ENCODE measurements around the gene CLDN15. TPM values are rescaled to one million over a fixed set of nuclear protein-coding genes. Genes with fewer than 3 reads are reported as not detected.
A peak's percentile ranks its signal among the peaks of the same experiment; 100 is the strongest.

Gene CLDN15
- total RNA-seq, 1 experiment from 2014 or later = 6.5 TPM

DNA sequence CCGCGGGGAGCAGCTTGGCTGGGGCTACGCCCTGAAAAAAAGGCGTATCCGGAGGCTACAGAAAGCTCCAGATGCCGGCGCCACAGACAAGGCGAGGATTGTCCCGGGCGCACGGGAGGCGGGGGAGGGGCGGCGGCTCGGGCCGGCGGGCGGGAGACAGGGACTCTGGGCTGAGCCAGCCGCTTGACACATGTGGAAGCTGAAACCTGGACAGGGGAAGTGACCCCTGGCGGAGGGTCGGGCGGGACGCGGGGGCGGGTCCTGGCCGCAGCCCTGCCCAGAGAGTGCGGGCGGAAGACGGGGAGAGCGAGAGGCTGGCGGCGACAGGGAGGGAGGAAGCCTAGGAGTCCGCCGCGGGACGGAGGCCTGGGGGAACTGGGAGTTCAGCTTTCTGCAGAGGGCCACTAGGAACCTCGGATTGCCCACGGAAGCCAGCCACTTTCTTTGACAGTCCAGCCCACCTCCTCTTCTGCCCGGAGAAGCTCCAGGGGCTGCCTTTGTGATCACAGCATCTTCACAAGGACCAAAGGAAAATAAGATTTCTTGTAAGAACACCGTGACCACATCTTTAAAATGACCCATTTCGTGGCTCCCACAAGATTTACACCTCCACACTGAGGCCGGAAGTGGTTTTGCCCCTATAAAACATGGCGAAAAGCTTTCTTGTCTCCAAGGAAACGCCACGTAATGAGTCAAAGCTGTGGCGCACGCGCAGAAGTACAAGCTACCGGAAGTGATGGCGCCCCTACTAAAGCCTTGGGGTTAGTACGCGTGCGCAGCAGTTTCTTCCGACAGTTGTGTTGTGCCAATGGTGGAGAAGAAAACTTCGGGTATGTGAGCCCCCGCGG, 20.0 kb downstream of the CLDN15 start, which contains the start of the genes PLOD3 and ZNHIT1:
Gene PLOD3 (minus strand): TSS at position 194 of the 848 bp plus-strand sequence. CDS start 307 bp downstream, outside the sequence.
Gene ZNHIT1 (plus strand): TSS at position 778 of the 848 bp plus-strand sequence. CDS start 31 bp downstream, at position 809.
- Mint-ChIP-seq H3K27me3 (ENCODE audit: low read depth) (no peaks in the 10 kb centered on the region), H3K9me3 (no peaks in the 10 kb centered on the region), H3K4me1 (peaks cover 27% of the 10 kb centered on the region), H3K4me3 (peak within 1 kb of the TSS; percentile 98), H3K36me3 (peaks cover 2% of the 10 kb centered on the region), H3K27ac (peak within 1 kb of the TSS; percentile 90)
- ATAC-seq (peak; percentile 84), DNase-seq (ENCODE audit: low spot score) (peak; percentile 96)
- CTCF ChIA-PET = interaction anchor here (0.5 to 3.6 kb wide), 38 partner anchors 9 to 323 kb away, joined by 3 to 64 read pairs (median 6); partner anchors contain the start of genes AP1S1, CLDN15, COL26A1 and FIS1
- POLR2A ChIA-PET = interaction anchor here (0.5 to 1.6 kb wide), 16 partner anchors 11 to 331 kb away, joined by 3 to 7 read pairs (median 4); partner anchors contain the start of gene MOGAT3
- TF ChIP-seq FOXP1 (CRISPR knock-in tag; IDR thresholded peaks at IDR 0.05; ENCODE audit: borderline replicate concordance) (no peak), ETV6 (CRISPR knock-in tag; IDR thresholded peaks at IDR 0.05) (0 out of 2 replicates have a peak, but pooled peaks have one; percentile 17), GTF2I (CRISPR knock-in tag; conservative IDR thresholded peaks at IDR 0.05) (no peak), GRHL2 (CRISPR knock-in tag; IDR thresholded peaks at IDR 0.05; ENCODE audit: insufficient replicate concordance, severe bottlenecking) (no peak), SMAD4 (CRISPR knock-in tag; IDR thresholded peaks at IDR 0.05) (no peak), SOX15 (CRISPR knock-in tag; IDR thresholded peaks at IDR 0.05) (no peak), MXD4 (CRISPR knock-in tag; IDR thresholded peaks at IDR 0.05; ENCODE audit: borderline replicate concordance) (no peak), NR1H2 (CRISPR knock-in tag; IDR thresholded peaks at IDR 0.05) (no peak), OVOL2 (CRISPR knock-in tag; IDR thresholded peaks at IDR 0.05; ENCODE audit: borderline replicate concordance) (no peak), RORB (CRISPR knock-in tag; IDR thresholded peaks at IDR 0.05) (no peak), RELA (CRISPR knock-in tag; IDR thresholded peaks at IDR 0.05; ENCODE audit: borderline replicate concordance) (no peak), IRF2 (CRISPR knock-in tag; IDR thresholded peaks at IDR 0.05; ENCODE audit: borderline replicate concordance, low read depth) (no peak)
- TF ChIP-seq, protein P1, sequence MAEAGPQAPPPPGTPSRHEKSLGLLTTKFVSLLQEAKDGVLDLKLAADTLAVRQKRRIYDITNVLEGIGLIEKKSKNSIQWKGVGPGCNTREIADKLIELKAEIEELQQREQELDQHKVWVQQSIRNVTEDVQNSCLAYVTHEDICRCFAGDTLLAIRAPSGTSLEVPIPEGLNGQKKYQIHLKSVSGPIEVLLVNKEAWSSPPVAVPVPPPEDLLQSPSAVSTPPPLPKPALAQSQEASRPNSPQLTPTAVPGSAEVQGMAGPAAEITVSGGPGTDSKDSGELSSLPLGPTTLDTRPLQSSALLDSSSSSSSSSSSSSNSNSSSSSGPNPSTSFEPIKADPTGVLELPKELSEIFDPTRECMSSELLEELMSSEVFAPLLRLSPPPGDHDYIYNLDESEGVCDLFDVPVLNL (CRISPR knock-in tag; IDR thresholded peaks at IDR 0.05; ENCODE audit: borderline replicate concordance, low read depth) = no peak
- TF ChIP-seq, protein P2, sequence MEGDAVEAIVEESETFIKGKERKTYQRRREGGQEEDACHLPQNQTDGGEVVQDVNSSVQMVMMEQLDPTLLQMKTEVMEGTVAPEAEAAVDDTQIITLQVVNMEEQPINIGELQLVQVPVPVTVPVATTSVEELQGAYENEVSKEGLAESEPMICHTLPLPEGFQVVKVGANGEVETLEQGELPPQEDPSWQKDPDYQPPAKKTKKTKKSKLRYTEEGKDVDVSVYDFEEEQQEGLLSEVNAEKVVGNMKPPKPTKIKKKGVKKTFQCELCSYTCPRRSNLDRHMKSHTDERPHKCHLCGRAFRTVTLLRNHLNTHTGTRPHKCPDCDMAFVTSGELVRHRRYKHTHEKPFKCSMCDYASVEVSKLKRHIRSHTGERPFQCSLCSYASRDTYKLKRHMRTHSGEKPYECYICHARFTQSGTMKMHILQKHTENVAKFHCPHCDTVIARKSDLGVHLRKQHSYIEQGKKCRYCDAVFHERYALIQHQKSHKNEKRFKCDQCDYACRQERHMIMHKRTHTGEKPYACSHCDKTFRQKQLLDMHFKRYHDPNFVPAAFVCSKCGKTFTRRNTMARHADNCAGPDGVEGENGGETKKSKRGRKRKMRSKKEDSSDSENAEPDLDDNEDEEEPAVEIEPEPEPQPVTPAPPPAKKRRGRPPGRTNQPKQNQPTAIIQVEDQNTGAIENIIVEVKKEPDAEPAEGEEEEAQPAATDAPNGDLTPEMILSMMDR (IDR thresholded peaks at IDR 0.05) = no peak
- TF ChIP-seq, protein P3, sequence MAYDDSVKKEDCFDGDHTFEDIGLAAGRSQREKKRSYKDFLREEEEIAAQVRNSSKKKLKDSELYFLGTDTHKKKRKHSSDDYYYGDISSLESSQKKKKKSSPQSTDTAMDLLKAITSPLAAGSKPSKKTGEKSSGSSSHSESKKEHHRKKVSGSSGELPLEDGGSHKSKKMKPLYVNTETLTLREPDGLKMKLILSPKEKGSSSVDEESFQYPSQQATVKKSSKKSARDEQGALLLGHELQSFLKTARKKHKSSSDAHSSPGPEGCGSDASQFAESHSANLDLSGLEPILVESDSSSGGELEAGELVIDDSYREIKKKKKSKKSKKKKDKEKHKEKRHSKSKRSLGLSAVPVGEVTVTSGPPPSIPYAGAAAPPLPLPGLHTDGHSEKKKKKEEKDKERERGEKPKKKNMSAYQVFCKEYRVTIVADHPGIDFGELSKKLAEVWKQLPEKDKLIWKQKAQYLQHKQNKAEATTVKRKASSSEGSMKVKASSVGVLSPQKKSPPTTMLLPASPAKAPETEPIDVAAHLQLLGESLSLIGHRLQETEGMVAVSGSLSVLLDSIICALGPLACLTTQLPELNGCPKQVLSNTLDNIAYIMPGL (CRISPR knock-in tag; IDR thresholded peaks at IDR 0.05) = peak; percentile 83
- TF ChIP-seq, protein P4, sequence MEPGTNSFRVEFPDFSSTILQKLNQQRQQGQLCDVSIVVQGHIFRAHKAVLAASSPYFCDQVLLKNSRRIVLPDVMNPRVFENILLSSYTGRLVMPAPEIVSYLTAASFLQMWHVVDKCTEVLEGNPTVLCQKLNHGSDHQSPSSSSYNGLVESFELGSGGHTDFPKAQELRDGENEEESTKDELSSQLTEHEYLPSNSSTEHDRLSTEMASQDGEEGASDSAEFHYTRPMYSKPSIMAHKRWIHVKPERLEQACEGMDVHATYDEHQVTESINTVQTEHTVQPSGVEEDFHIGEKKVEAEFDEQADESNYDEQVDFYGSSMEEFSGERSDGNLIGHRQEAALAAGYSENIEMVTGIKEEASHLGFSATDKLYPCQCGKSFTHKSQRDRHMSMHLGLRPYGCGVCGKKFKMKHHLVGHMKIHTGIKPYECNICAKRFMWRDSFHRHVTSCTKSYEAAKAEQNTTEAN (CRISPR knock-in tag; IDR thresholded peaks at IDR 0.05) = no peak
- TF ChIP-seq, protein P5, sequence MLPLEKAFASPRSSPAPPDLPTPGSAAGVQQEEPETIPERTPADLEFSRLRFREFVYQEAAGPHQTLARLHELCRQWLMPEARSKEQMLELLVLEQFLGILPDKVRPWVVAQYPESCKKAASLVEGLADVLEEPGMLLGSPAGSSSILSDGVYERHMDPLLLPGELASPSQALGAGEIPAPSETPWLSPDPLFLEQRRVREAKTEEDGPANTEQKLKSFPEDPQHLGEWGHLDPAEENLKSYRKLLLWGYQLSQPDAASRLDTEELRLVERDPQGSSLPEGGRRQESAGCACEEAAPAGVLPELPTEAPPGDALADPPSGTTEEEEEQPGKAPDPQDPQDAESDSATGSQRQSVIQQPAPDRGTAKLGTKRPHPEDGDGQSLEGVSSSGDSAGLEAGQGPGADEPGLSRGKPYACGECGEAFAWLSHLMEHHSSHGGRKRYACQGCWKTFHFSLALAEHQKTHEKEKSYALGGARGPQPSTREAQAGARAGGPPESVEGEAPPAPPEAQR (CRISPR knock-in tag; IDR thresholded peaks at IDR 0.05) = no peak
- TF ChIP-seq, protein P6, sequence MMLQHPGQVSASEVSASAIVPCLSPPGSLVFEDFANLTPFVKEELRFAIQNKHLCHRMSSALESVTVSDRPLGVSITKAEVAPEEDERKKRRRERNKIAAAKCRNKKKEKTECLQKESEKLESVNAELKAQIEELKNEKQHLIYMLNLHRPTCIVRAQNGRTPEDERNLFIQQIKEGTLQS (CRISPR knock-in tag; conservative IDR thresholded peaks at IDR 0.05) = no peak
- TF ChIP-seq, protein P7, sequence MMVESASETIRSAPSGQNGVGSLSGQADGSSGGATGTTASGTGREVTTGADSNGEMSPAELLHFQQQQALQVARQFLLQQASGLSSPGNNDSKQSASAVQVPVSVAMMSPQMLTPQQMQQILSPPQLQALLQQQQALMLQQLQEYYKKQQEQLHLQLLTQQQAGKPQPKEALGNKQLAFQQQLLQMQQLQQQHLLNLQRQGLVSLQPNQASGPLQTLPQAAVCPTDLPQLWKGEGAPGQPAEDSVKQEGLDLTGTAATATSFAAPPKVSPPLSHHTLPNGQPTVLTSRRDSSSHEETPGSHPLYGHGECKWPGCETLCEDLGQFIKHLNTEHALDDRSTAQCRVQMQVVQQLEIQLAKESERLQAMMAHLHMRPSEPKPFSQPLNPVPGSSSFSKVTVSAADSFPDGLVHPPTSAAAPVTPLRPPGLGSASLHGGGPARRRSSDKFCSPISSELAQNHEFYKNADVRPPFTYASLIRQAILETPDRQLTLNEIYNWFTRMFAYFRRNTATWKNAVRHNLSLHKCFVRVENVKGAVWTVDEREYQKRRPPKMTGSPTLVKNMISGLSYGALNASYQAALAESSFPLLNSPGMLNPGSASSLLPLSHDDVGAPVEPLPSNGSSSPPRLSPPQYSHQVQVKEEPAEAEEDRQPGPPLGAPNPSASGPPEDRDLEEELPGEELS (CRISPR knock-in tag; IDR thresholded peaks at IDR 0.05) = no peak
- TF ChIP-seq, protein P8, sequence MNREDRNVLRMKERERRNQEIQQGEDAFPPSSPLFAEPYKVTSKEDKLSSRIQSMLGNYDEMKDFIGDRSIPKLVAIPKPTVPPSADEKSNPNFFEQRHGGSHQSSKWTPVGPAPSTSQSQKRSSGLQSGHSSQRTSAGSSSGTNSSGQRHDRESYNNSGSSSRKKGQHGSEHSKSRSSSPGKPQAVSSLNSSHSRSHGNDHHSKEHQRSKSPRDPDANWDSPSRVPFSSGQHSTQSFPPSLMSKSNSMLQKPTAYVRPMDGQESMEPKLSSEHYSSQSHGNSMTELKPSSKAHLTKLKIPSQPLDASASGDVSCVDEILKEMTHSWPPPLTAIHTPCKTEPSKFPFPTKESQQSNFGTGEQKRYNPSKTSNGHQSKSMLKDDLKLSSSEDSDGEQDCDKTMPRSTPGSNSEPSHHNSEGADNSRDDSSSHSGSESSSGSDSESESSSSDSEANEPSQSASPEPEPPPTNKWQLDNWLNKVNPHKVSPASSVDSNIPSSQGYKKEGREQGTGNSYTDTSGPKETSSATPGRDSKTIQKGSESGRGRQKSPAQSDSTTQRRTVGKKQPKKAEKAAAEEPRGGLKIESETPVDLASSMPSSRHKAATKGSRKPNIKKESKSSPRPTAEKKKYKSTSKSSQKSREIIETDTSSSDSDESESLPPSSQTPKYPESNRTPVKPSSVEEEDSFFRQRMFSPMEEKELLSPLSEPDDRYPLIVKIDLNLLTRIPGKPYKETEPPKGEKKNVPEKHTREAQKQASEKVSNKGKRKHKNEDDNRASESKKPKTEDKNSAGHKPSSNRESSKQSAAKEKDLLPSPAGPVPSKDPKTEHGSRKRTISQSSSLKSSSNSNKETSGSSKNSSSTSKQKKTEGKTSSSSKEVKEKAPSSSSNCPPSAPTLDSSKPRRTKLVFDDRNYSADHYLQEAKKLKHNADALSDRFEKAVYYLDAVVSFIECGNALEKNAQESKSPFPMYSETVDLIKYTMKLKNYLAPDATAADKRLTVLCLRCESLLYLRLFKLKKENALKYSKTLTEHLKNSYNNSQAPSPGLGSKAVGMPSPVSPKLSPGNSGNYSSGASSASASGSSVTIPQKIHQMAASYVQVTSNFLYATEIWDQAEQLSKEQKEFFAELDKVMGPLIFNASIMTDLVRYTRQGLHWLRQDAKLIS (CRISPR knock-in tag; IDR thresholded peaks at IDR 0.05; ENCODE audit: borderline replicate concordance) = no peak

All from WTC11 (cell line).